Stimulated activated CD4-positive, alpha-beta T cell treated with anti-CD3 and anti-CD28 coated beads, Interleukin-15, amount 100 ng/mL, for 48 hours (primary cell): ENCODE results near the gene APOC1.

ENCODE experiments used
- DNase-seq, 2 donors: peaks; one replicate each; pipeline ENCODE4 v3.0.0-alpha.2; 2020; ENCODE audit warnings: low read depth in 2 of 2

APOC1 gene

DNA sequence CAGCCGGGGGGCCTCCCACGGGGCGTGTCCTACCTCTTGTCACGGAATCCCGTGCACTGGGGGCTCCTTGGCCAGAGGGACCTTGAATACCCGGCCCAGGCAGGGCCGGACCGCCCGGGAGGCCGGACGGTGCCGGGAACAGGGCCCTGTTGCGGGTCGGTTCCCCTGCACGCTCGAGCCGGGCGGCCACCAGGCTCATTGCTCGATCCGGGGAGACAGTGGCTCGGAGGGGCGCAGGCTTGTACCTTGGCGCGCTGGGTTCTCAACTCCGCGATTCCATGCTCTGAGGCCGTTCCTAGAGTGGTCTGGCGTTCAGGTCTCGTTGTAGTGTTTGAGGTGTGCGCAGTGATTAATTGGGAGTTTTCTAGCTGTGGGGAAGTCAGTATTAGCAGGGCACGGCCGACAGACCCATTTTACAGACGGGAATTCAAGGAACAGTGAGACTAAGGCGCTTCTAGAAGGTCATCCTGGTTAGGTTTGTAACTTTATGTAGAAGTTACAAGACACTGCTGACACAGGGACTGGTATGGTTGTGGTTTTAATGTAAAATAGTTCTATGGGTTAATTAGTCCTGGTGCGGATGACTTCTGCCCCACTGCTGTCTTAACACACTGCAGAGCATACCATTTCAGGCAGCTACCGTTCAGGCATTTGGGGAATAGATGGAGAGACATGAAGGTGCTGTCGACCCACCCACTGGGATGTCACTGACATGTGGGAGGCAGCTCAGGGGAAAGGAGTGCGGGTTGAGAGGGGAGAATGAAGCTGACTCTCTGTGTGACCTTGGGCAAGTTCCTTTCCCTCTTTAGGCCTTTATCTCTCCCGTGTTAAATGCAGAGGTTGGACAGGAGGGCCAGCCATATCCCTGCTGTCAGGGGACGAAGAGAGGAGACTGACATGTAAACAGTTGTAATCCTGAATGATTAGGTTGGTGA lies 41.4 kb downstream of the APOC1 start:
- DNase-seq, result no peak

DNA sequence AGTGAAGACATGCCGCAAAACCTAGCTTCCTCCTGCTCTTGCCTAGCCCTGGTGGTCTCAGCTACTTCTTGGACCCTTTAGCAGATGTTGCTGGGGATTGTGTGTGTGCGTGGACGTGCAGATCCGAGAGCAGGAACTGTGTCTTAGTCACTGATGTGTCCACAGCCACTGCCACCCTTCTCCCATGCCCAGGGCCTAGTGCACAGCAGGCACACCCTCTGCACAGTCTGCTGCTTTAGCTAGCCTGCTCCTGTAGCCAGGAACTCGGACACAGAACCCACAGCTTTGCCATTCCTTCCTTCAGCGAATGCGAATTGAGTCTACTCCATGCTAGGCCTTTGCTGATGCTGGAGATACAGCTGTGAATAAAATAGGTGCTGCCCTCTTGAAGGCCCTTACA lies 43.1 kb downstream of the APOC1 start:
- DNase-seq, result no peak

DNA sequence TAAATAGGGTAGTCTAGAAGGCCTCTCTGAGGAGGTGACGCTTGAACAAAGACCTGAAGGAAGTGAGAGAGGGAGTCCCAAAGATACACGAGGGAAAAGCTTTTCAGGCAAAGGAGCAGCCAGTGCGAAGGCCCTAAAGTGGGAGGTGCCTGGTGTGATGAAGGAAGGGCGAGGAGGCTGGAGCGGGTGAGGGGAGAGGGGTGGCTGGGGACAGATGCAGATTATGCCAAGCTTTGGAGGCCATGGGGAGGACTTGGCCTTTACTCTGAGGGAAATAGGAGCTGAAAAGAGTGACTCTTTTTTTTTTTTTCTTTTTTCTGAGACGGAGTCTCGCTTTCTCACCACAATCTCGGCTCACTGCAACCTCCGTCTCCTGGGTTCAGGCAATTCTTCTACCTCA lies 43.7 kb downstream of the APOC1 start:
- no peak for DNase-seq

DNA sequence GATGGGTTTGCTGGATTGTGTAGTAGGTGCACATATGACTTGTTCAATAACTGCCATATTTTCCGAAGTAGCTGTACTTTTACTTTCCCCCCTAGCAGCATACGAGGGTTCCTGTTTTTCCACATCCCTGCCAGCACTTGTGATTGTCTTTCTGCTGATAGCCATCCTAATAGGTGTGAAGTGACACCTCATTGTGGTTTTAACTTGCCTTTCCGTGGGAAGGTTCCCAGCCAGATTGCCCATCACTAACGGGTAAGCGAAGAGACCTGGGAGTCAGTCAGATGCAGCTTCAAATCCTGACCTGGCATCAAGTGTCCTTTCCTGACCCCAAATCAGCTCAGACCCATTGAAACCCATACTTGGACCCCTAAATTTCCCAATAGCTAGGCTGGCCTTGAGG lies 45.3 kb downstream of the APOC1 start:
- no peak for DNase-seq

DNA sequence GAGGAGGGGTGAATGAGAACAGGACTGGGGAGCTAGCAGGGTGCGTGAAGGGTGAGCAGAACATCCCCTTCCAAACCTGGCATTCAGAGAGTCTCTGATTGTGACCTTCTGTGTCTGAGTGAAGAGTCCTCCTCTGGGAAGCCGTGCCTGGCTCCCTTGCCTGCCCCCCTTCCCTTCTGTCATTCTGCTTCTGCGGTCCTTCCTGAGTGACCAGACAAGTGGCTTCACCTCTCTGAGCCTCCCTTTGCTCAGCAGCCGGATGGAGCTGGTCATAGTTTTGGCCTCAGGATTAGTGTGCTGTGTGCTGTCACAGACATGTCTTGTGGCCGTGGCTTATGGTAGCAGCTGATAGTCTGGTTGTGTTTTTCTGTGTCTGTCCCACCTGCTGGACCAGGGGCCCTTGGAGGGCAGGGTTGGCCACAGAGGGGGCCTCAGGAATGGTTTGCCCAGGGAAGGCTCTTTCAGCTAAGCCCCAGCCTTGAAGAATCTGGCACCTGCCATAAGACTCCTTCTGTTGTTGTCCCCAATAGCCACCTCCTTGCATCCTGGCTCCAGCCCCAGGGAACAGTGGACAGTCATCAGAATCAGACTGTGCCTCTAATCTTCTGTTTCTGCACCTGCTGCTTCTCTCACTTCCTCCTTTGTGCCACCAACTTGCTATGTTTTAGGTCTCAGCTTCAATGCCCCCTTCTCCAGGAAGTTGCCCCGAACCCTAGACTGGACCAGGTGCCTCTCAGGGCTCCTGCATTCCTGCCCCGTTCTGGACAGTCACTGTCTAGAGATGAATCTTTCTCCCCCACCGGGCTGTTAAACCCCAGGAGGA lies 46.7 kb downstream of the APOC1 start:
- DNase-seq, result no peak

DNA sequence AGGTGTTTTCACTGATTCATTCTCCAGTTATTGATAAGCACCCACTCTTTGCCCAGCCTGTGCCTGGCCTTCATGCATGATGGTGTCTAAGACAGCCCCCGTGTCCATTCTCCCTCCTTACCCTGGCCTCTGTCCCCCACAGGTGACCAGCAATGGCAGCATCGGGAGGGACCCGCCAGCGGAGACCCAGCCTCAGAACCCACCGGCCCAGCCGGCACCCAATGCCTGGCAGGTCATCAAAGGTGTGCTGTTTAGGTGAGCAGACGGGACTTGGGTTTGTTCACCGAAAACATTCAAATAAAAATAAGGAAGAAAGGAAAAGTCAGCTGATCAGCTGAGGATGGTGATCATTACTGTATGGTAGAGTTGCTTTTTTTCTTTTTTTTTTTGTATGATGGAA lies 47.4 kb downstream of the APOC1 start:
- no peak for DNase-seq

DNA sequence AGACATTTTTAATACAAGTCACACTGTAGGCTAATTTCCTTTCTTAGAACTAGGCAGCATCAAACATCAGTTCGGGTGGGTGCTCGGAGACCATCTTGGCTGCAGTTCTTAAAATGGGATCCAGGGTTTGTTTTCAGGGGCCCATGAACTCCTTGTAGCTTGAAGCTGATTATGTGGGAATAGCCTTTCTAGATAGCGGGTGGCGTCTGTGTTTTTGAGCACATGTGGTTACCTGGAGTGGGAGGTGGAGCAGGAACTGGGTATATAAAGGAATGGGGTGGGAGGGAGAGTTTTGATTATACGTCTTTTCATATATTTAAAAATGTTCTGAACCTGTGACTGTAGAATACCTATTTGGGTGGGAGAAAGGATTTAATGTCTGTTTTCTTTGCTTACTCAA lies 53.7 kb downstream of the APOC1 start:
- no peak for DNase-seq

DNA sequence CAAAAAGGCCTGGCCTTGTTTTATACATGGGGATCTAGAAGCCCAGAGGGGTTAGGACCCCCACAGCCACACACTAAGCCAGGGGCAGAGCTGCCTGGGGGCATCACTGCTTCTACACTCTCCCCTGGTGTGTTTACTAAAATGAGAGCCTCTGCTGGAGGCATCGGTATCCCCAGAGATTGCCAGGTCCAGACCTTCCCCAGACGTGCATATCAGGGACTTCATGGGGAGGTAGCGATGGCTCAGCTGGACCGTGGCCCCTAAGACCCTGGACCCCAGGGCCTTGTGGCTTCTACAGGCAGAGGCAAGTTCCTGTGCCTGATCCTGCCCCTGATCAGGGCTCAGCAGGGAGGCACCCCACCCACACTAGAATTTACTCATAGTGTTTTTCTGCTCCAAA lies 54.3 kb downstream of the APOC1 start:
- DNase-seq, result no peak
